HG02884 (cell line): ENCODE measurements around the gene ZNF280A.

Experiments used
- ATAC-seq: cut with Tn5 transposase; IDR thresholded peaks from one replicate; pipeline ENCODE4 v1.9.1; 2021; ENCODE audit warnings: mild to moderate bottlenecking, moderate library complexity; ENCODE audit not compliant: unreplicated experiment

ZNF280A gene, protein sequence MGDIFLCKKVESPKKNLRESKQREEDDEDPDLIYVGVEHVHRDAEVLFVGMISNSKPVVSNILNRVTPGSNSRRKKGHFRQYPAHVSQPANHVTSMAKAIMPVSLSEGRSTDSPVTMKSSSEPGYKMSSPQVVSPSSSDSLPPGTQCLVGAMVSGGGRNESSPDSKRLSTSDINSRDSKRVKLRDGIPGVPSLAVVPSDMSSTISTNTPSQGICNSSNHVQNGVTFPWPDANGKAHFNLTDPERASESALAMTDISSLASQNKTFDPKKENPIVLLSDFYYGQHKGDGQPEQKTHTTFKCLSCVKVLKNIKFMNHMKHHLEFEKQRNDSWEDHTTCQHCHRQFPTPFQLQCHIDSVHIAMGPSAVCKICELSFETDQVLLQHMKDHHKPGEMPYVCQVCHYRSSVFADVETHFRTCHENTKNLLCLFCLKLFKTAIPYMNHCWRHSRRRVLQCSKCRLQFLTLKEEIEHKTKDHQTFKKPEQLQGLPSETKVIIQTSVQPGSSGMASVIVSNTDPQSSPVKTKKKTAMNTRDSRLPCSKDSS

GRCh38 chr22:22520020-22520656, at the start of gene ZNF280A:
Gene ZNF280A (minus strand): TSS chr22:22520270. CDS start chr22:22515630, 4,640 bp downstream.
- no peak for ATAC-seq

DNA sequence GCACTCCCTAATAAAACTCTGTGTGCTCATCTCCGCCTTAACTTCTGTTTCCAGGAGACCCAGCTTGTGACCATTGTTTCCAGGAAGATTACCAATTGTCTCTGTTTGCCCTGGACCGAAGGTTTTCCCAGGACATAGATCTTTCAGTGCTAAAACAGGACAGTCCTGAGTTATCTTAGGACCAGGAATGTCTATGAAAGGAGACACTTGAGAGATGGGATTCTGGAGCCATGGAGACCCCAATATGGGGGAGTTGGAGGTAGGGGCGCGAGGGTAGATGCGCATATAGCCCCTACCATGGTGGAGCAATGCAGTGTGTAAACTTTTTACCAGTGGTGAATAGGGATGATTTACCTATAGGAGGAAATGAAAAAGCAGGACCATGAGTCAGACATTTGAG, 49.1 kb upstream of the ZNF280A start:
- ATAC-seq: no peak

GRCh38 chr22:22565981-22566380, 45.9 kb upstream of the ZNF280A start:
- ATAC-seq: no peak

DNA sequence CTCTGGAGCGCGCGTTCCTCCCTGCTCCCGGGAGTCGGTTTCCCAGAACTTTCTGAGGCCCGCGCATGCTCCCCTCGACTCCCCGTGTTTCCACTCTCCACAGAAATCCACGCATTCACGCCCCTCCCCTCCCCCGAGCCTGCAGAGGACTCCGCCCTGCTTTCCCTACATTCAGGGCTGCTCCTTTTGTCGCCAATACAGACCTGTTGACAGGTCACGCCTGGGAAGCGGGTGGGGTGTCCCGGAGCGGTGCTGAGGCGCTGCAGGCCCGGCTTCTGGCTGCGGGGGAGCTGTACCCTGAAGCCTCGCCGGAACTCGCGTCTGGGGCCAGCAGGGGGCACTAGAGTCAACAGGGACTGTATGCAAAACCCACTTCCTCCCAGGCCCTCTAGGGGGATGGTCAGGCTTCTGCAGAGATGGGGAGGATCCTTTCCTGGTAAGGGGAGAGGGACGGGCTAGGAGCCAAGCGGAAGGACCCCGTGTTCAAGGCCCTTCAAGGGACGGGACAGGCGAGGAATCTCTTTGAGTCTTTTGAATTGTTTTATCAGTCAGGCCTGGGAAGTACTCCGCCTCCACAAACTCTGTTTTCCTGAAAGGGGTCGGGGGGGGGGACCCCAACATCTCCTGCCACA, 39.0 kb upstream of the ZNF280A start, which contains the start of gene PRAME:
PRAME (minus strand) TSS at position 294 of the 632 bp plus-strand sequence. CDS start 2,433 bp downstream, outside the sequence.
- no peak for ATAC-seq

DNA sequence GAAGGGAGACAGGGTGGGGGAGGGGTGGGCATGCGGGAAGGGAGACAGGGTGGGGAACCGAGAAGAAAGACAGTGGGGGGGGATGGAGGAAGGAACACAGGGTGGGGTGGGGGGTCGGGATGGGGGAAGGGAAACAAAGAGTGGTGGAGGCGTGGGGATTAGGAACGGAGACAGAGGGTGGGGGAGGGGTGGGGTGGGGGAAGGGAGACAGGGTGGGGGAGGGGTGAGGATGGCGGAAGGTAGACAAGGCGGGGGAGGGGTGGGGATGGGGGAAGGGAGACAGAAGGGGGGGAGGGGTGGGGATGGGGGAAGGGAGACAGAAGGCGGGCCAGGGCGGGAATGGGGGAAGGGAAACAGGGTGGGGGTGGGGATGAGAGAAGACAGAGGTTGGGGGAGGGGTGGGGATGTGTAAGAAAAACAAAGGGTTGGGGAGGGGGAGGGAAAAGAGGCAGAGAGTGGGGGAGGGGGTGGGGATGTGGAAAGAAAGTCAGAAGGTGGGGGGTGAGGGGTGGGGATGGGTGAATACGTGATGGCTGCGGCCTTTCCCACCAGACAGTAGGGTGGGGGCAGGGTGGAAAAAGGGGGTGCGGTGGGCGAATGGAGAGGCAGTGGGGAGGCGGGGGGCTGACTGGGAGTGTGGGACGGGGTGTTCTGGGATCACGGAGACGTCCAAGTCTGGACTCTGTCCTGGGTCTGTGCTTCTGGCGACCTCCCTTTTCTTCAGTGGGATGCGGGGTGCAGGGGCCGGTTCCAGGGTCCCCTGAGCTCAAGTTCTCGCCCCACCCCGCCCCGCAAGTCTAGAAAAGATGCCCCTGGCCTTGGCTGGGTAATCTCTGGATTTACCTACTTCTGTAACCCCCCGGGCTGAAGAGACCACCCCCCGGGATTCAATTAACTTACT, 38.3 kb upstream of the ZNF280A start:
- no peak for ATAC-seq

DNA sequence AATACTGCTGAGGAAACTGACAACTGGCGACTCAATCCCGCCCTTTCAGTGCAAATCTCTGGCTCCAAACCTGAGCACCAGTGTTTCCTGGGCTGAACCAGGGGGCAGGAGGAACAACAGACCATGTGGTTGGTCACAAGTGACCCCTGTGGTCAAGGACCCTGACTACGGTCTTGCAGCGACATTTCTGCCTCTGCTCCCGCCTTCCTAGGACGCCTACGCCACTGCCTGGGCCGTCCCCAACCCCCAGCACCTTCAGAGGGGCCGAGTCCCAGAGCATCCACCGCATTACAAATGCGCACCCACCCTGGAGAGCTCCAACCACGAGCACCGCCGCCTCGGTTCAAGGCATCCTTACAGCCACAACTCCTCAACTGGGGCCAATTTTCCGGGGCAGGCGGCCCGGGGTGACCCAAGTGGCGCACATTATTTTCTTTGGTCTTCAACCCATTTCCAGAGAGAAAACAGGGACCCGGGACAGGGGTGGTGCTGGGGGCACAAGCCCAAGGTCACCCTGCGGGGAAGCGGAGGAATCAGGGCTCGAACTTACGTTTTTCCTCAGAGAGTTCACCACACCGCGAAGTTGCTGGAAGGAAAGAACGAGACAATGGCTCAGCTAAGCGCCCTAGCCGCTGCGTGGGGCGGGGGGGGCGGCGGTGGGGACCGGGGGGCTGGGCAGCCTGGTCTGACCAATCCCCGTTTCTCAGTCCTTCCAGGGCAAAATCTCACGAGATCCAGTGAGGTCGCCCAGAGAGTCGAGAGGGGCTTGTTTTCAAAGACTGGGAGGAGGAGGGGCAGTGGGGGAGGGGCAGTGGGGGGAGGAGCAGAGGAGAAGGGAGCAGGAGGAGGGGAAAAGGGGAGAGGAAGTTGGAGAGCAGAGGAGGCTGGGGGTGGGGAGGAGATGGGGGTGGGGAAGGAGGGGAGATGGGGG, 37.2 kb upstream of the ZNF280A start:
- no peak for ATAC-seq

- no peak for ATAC-seq
Observed at GRCh38 chr22:22556578-22556977, 36.5 kb upstream of the ZNF280A start.

DNA sequence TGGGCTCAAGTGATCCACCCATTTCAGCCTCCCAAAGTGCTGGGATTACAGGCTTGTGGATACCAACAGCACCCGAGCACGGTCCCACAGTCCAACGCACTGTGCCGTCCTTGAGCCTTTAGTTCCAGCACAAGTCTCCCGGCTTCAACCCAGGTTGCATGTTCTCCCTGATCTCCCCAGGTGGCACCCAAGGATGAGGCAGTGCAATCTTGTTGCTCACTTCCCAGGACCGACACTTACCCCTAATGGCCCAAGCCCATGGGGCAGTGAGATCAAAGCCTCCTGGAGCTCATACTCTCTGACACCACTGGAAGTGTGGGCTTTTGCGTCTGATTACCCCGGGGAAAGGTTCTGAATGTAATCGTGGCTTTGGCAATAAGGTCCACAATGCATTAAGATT, 35.5 kb upstream of the ZNF280A start:
- no peak for ATAC-seq

DNA sequence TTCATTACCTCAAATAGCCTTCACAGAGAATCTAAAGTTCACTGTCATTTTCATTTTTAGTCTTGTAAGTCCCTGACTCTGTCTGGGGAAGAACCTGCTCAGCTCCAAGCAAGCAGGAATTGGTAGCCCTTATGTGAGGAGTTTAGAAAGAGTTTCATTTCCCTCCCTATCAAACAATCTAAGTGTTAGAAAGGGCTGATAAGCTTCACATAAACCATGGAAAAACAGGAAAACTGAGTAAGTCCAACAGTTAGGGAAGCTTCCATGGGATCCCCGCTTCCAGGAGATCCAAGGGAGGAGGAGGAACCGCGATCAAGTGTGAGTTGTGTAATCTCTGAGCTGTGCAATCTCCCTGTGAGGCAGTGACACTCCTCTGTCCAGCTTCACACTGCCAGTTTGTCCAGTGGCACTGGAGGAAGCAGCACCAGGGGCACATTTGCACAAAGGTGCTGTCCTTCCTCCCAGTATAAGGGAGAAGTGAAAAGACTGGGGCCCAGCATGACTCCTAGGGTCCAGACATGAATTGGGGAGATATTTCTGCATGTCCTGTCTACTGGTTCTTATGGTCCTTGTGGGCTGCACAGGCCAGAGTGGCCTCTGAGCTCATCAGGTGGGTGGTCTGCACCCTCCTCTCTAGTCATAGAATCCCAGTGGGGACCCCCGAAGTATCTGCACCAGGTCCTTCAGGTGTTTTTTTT, 34.7 kb upstream of the ZNF280A start:
- no peak for ATAC-seq

DNA sequence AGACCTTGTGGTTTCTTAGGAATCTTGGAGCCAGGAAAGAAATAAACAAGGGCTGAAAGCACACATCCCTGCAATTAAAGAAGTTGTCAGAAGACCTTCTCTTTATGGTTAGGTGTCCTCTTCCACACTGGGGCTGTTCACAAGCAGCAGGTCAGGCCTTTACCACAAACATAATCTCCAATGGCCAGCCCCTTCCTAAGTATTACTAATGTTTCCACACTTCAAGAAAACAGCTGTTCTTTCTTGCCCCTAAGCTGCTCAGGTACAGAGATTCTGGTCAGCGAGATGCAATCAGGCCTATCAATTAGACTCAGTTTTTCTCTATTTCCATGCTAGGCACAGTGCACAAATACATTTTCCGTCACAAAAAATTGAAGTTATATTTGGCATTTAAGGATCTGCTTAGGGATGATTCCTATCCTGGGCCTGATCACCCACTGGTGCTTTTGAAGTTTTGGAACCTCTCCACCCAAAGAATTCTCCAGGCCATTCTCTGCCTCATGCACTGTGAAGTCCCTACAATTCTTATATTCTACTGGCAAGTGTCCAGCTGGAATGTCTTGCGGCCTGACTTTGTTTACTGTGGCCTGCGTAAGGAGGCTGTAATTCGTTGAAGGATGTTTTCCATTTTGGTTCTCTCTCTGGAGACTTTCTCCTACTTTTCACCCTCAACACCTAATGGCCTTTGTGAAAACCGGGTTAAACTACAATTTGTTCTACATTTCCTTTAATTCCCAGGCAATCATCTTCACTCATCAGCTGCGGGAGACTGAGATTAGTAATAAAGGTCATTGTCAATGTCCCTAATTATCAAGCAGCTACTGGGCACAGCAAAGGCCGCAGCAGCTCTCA, 33.9 kb upstream of the ZNF280A start:
- no peak for ATAC-seq

GRCh38 chr22:22553141-22553540, 33.1 kb upstream of the ZNF280A start:
- no peak for ATAC-seq

- ATAC-seq: no peak
Observed at GRCh38 chr22:22552630-22553029, 32.6 kb upstream of the ZNF280A start.

- ATAC-seq: no peak
Observed at GRCh38 chr22:22550789-22551434, 30.8 kb upstream of the ZNF280A start.

DNA sequence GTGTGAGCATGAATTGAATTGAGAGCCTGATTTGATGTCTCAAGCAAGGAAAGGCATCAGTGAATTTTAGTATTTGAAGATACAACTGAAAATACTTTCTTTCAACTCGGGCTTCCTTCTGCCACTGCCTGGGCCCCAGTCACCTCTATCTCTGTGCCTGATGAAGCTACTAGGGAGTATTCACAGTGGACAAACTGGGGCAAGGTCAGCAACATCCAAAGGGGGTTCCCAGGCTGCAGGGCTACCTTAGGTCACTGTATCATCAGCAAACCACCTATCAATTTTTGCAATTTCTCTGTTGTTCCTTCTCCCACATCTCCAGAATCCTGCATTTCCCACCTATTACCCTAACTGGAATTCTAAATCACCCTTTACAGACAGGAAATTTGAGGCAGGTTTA, 28.8 kb upstream of the ZNF280A start:
- ATAC-seq: no peak

DNA sequence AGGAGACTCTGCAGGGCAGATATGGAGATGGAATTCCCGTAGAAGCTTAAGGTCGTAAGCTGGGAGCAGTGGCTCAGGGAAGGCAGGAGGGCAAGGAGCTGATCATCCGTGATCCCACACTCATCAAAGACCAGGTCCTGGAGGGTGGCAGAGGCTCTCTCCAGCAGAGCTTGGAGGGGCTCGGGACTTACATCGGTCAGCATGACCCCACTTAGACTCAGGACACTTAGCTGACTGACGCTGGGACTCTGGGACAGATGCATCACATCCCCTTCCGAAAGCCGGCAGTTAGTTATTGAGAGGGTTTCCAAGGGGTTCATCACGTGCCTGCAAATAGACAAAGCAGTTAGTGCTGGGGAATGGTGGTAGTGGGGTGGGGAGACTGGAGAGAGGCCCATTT, 28.2 kb upstream of the ZNF280A start:
- no peak for ATAC-seq

GRCh38 chr22:22547692-22548300, 27.7 kb upstream of the ZNF280A start:
- no peak for ATAC-seq

DNA sequence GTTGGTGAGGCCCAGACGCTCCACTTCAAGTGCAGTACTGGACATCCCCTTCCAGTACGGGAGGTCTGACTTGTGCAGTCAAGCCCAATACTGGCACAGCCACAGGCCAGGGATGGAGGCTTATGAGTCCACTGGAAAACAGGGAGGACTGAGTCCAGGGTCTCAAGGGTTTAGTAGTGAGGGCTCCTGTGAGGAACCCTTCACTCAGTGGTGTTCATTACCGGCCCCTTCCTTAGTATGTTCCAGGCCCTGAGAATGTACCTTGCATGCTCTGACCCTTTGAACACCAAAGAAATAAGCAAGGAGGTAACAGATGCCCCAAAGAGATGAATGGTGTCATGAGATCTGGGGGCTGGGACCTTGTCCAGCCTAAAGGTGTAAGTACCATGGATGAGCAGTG, 27.2 kb upstream of the ZNF280A start:
- no peak for ATAC-seq
